Caco-2 (cell line): ENCODE measurements around the gene CCDC9B. TPM values are rescaled to one million over a fixed set of nuclear protein-coding genes. Genes with fewer than 3 reads are reported as not detected.

Source experiments
- BruUV-seq: library from RNA; stranded (reverse); fragments of 400-500 nt; replicated peaks from 2 replicates; lab custom pipeline; 2021; lab: Mats Ljungman, UMichigan
- CTCF ChIA-PET: fragments of 300-600 bp; sonication (Branson Sonifier 250); formaldehyde crosslinking; loops from one replicate; lab custom pipeline; 2022; ENCODE audit warnings: antibody characterized with exemption; lab: Charles Lee
- POLR2A ChIA-PET: fragments of 300-600 bp; sonication (Branson Sonifier 250); formaldehyde crosslinking; loops from one replicate; lab custom pipeline; 2022; ENCODE audit warnings: antibody characterized with exemption; lab: Charles Lee
- DNase-seq, 2 experiments: peaks; one replicate each; pipeline versions ENCODE4 v3.0.0 to v3.0.0-alpha.2; 2020 to 2022
- H3K27me3 ChIP-seq: replicated peaks from 2 replicates; pipeline ENCODE4 v1.6.0; 2011; ENCODE audit warnings: low read length; ENCODE audit not compliant: control insufficient read depth, insufficient read depth
- H3K36me3 ChIP-seq: 2 replicates; pipeline ENCODE4 v1.5.1; 2011; ENCODE audit warnings: low read length; ENCODE audit not compliant: control insufficient read depth, insufficient read depth
- H3K4me1 ChIP-seq: fragments of 250-450 bp; sonication (Bioruptor Pico); 2 replicates; pipeline ENCODE4 v1.5.1; 2020; ENCODE audit warnings: mild to moderate bottlenecking
- H3K4me3 ChIP-seq: 2 replicates; pipeline ENCODE4 v1.5.1; 2011; ENCODE audit warnings: low read depth, mild to moderate bottlenecking, control low read depth, low read length
- H3K9me3 ChIP-seq: fragments of 250-450 bp; sonication (Bioruptor Pico); 2 replicates; pipeline ENCODE4 v1.5.1; 2020; ENCODE audit warnings: mild to moderate bottlenecking, moderate library complexity
- H3K27ac Mint-ChIP-seq: one replicate; pipeline ENCODE4 v1.8.0; 2022; ENCODE audit warnings: mixed read lengths; ENCODE audit not compliant: unreplicated experiment
- H3K27me3 Mint-ChIP-seq: one replicate; pipeline ENCODE4 v1.8.0; 2022; ENCODE audit warnings: mixed read lengths; ENCODE audit not compliant: insufficient read depth, unreplicated experiment
- H3K36me3 Mint-ChIP-seq: one replicate; pipeline ENCODE4 v1.8.0; 2022; ENCODE audit warnings: mild to moderate bottlenecking, mixed read lengths; ENCODE audit not compliant: insufficient read depth, unreplicated experiment
- H3K4me1 Mint-ChIP-seq: one replicate; pipeline ENCODE4 v1.8.0; 2022; ENCODE audit warnings: low read depth, mixed read lengths; ENCODE audit not compliant: unreplicated experiment
- H3K4me3 Mint-ChIP-seq: one replicate; pipeline ENCODE4 v1.8.0; 2022; ENCODE audit warnings: mild to moderate bottlenecking, moderate library complexity, mixed read lengths; ENCODE audit not compliant: unreplicated experiment
- H3K9me3 Mint-ChIP-seq: one replicate; pipeline ENCODE4 v1.8.0; 2022; ENCODE audit warnings: mixed read lengths; ENCODE audit not compliant: unreplicated experiment
- intact Hi-C: fragments of 100-400 bp; cut with micrococcal nuclease; formaldehyde crosslinking; loops from one replicate; pipeline ENCODE4 v1.10.0; 2022; ENCODE audit not compliant: unreplicated experiment
- total RNA-seq: library from RNA; stranded (reverse); gene quantifications from 2 replicates; pipeline ENCODE4 v1.2.3, GENCODE V29; 2022
- TF ChIP-seq, protein P1 (sequence below), 2 experiments: fragments of 200-600 bp in 1 of 2; IDR thresholded peaks; 1 replicate in 1 of 2; 2 replicates in 1 of 2; pipeline versions ENCODE4 v1.5.1 to v1.8.0; 2011 to 2022; ENCODE audit warnings: antibody characterized with exemption in 1 of 2, control low read depth in 1 of 2, inconsistent platforms in 1 of 2, low read depth in 1 of 2, low read length in 1 of 2, mild to moderate bottlenecking in 1 of 2, moderate library complexity in 1 of 2; ENCODE audit not compliant: insufficient read depth in 1 of 2, severe bottlenecking in 1 of 2, unreplicated experiment in 1 of 2

CCDC9B gene
- total RNA-seq, 1 experiment from 2014 or later, result 0.86 TPM

DNA sequence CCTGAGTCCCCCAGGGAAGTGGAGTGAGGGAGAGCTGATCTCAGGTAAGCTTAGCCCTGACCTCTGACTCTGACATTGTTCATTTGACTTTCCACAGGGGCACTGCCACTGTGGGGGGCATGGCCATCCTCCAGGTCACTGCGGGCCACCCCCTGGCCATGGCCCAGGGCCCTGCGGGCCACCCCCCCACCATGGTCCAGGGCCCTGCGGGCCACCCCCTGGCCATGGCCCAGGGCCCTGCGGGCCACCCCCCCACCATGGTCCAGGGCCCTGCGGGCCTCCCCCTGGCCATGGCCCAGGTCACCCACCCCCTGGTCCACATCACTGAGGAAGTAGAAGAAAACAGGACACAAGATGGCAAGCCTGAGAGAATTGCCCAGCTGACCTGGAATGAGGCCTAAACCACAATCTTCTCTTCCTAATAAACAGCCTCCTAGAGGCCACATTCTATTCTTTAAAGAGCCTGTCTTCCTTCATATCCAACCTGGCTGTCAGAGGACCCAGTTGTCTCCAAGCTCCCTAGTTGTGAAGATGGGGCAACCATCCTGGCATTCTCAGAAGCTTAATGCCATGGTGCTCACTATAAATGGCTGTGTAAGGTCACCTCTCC lies 15.3 kb upstream of the CCDC9B start:
- TF ChIP-seq, protein P1, sequence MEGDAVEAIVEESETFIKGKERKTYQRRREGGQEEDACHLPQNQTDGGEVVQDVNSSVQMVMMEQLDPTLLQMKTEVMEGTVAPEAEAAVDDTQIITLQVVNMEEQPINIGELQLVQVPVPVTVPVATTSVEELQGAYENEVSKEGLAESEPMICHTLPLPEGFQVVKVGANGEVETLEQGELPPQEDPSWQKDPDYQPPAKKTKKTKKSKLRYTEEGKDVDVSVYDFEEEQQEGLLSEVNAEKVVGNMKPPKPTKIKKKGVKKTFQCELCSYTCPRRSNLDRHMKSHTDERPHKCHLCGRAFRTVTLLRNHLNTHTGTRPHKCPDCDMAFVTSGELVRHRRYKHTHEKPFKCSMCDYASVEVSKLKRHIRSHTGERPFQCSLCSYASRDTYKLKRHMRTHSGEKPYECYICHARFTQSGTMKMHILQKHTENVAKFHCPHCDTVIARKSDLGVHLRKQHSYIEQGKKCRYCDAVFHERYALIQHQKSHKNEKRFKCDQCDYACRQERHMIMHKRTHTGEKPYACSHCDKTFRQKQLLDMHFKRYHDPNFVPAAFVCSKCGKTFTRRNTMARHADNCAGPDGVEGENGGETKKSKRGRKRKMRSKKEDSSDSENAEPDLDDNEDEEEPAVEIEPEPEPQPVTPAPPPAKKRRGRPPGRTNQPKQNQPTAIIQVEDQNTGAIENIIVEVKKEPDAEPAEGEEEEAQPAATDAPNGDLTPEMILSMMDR (IDR thresholded peaks at IDR 0.05; ENCODE audit: insufficient read depth in 1 of 2, low read depth in 1 of 2, low read length in 1 of 2, severe bottlenecking in 1 of 2, unreplicated experiment in 1 of 2), result no peak
- BruUV-seq, result no TSS peak
- H3K27ac Mint-ChIP-seq, result no peak overlapping the region
- peaks cover 9% of the 10 kb centered on the region for H3K36me3 Mint-ChIP-seq
- intact Hi-C loops, result no loop called here
- Histone ChIP-seq H3K9me3 (no peaks in the 10 kb centered on the region), H3K4me1 (peaks cover 49% of the 10 kb centered on the region), H3K4me3 (no peak overlapping the region), H3K27me3 (no peaks in the 10 kb centered on the region), H3K36me3 (no peaks in the 10 kb centered on the region; the same call in 1 of the 2 replicates)
- no peaks in the 10 kb centered on the region for H3K27me3 Mint-ChIP-seq
- no peak for DNase-seq
- no peaks in the 10 kb centered on the region for H3K9me3 Mint-ChIP-seq
- POLR2A ChIA-PET, result no interaction called here
- peaks cover 55% of the 10 kb centered on the region for H3K4me1 Mint-ChIP-seq
- CTCF ChIA-PET, result interaction anchor here (1.0 kb wide), 1 partner anchor 33 kb away, joined by 4 read pairs; no protein-coding TSS in a partner anchor
- H3K4me3 Mint-ChIP-seq, result no peak overlapping the region

DNA sequence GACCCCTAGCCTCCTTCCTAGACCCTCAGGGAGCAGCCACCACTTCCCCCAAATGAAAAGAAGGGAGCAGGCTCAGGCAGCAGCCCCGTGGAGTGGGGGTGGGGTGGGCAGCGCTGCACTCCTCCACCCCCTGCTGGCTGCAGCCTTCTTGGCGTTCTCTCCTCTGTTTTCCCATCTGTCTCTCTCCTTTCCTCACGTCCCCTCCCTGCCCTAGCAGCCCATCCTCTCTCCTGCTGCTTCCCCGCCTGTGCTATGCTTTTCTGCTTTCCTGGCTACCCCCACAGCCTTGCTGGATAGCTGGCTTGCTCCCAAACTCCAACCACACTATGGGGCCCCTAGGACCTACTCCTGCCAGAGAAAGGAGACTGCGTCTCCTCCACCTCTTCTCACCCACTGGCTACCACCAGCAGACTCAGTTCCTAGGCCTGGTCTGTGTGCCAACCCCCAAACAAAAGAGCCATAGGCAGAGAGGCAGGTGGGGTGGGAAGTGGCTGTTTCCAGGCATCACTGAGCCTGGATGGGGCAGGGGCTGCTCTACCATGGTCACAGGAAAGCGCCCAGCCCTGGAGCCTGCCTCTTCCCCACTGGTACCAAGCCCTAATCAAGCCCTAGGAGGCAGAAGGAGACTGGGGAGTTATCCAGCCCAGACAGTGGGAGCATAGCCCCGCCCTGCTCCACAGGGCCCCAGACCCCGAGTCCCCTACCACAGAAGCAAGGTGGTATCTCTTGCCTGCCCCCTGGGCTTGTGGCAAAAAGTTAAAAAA lies 13.9 kb upstream of the CCDC9B start:
- peaks cover 69% of the 10 kb centered on the region for H3K4me1 Mint-ChIP-seq
- peak in 1 of 2 experiments; percentile 48 for DNase-seq
- H3K4me3 ChIP-seq, result no peak overlapping the region
- no peaks in the 10 kb centered on the region for H3K27me3 Mint-ChIP-seq
- no peaks in the 10 kb centered on the region; the same call in 1 of the 2 replicates for H3K36me3 ChIP-seq
- H3K27me3 ChIP-seq, result no peaks in the 10 kb centered on the region
- H3K4me3 Mint-ChIP-seq, result peak overlapping the region; percentile 42
- BruUV-seq, result no TSS peak
- CTCF ChIA-PET, result no interaction called here
- H3K9me3 ChIP-seq, result no peaks in the 10 kb centered on the region
- no peaks in the 10 kb centered on the region for H3K9me3 Mint-ChIP-seq
- TF ChIP-seq, protein P1 (IDR thresholded peaks at IDR 0.05; ENCODE audit: insufficient read depth in 1 of 2, low read depth in 1 of 2, low read length in 1 of 2, severe bottlenecking in 1 of 2, unreplicated experiment in 1 of 2), result peak in 1 of 2 experiments; percentile 50
- H3K36me3 Mint-ChIP-seq, result peaks cover 9% of the 10 kb centered on the region
- peaks cover 64% of the 10 kb centered on the region for H3K4me1 ChIP-seq
- POLR2A ChIA-PET, result no interaction called here
- intact Hi-C loops, result no loop called here
- H3K27ac Mint-ChIP-seq, result no peak overlapping the region

- peaks cover 73% of the 10 kb centered on the region for H3K4me1 ChIP-seq
- H3K36me3 Mint-ChIP-seq, result peaks cover 9% of the 10 kb centered on the region
- TF ChIP-seq, protein P1 (IDR thresholded peaks at IDR 0.05; ENCODE audit: insufficient read depth in 1 of 2, low read depth in 1 of 2, low read length in 1 of 2, severe bottlenecking in 1 of 2, unreplicated experiment in 1 of 2), result no peak
- no peaks in the 10 kb centered on the region for H3K27me3 ChIP-seq
- CTCF ChIA-PET, result interaction anchor here (0.6 kb wide), 1 partner anchor 25 kb away, joined by 3 read pairs; no protein-coding TSS in a partner anchor
- H3K9me3 Mint-ChIP-seq, result no peaks in the 10 kb centered on the region
- POLR2A ChIA-PET, result no interaction called here
- H3K27ac Mint-ChIP-seq, result peak overlapping the region; percentile 65
- DNase-seq, result no peak
- H3K9me3 ChIP-seq, result no peaks in the 10 kb centered on the region
- no peaks in the 10 kb centered on the region for H3K27me3 Mint-ChIP-seq
- peak overlapping the region; percentile 38 for H3K4me3 Mint-ChIP-seq
- H3K4me1 Mint-ChIP-seq, result peaks cover 72% of the 10 kb centered on the region
- no TSS peak for BruUV-seq
- no peak overlapping the region; the same call in 1 of the 2 replicates for H3K4me3 ChIP-seq
- H3K36me3 ChIP-seq, result no peaks in the 10 kb centered on the region; the same call in 1 of the 2 replicates
- intact Hi-C loops, result no loop called here
Measured at GRCh38 chr15:40353697-40354096, 13.0 kb upstream of the CCDC9B start.
